HG03520 (cell line): ENCODE data around the gene ADGRL3.
"Not testable (repeated sequence)": the region's sequence is repeated elsewhere in the genome, so short reads cannot be mapped to it uniquely, and the experiment has no call there.

Experiments used
- ATAC-seq: cut with Tn5 transposase; IDR thresholded peaks from one replicate; pipeline ENCODE4 v1.9.1; 2021; ENCODE audit warnings: mild to moderate bottlenecking, moderate library complexity; ENCODE audit not compliant: unreplicated experiment

ADGRL3 gene

DNA sequence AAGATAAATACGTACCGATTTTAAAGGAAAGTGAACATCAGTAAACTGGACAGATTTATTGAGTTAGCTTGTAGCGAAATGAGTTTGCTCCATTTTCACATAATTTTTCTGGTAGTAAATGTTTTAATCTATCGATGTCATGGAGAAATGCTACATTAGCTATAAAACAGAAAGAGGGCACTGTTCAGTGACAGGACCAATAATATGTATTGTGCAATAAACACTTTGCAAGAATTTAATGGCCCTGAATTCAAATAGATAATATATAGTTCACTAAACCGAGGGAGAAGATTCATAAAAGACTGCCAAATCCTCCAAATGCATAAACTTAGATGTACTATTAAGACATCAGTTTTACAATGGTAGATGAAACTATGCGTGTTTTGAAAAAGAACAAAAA lies 516.3 kb downstream of the ADGRL3 start:
- ATAC-seq: no peak

DNA sequence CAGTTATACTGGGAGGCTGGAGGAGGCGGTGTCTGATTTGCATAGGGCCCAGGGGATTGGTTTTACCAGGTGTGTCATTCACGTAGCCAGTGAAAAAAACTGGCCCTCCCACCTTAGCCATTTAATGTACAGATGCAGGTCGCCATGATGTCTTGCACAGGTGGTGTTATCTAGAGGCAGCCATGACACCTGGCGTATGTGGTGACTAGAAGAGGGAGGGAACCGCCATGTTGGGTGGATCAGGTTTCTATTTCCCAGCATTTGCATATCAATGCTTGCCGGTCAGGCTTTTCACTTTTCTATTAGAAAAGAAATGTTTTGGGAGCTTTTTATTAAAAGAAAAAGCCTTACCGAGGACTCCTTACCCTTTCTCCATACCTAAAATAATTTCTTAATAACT lies 523.4 kb downstream of the ADGRL3 start:
- no peak for ATAC-seq

DNA sequence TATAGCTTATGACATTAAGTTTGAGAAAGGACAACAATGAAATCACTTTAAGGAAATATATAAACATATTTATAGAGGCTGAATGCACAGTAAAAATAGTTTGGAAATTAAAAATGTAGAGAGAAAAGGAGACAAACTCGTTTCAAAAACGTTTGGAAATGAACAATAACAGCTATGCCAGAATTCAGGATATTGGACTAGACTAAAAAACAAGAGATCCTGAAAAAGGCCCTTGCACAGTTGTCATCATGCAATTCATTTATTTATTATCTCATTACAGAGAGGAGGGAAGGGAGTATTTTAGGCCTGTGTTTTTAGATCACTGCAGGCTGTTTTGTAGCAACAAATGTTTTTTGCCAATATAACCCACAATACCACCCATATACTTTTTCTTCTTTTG lies 527.2 kb downstream of the ADGRL3 start:
- ATAC-seq: no peak

DNA sequence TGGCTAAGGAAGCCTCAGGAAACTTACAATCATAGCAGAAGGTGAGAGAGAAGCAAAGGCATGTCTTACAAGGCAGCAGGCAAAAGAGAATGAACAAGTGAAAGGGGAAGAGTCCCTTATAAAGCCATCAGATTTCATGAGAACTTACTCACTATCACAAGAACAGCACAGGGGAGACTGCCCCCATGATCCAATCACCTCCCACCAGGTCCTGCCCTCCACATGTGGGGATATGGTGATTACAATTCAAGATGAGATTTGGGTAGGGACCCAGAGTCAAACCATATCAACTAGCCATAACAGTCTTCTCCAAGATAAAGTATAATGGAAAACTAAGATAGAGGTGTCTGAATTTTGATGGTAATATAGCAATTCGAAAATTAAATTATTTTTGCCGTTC lies 534.3 kb downstream of the ADGRL3 start:
- no peak for ATAC-seq

DNA sequence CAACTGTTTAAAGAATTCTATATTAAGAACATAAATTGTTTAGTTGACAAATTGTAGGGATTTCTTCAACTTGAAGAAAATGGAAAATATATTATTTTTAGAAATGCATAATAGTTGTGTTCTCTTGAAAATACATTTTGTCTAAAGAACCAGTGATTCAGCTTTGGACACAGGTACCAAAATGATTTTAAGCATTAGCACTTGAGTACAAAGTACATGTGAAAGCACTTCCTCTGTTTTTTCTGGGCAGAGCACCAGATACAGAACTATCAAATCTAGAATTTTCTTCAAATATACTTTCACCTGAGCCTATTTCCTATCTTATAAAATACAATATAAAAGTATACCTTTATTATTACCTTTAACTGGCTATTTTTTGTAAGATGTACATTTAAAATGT lies 539.8 kb downstream of the ADGRL3 start:
- ATAC-seq: no peak

DNA sequence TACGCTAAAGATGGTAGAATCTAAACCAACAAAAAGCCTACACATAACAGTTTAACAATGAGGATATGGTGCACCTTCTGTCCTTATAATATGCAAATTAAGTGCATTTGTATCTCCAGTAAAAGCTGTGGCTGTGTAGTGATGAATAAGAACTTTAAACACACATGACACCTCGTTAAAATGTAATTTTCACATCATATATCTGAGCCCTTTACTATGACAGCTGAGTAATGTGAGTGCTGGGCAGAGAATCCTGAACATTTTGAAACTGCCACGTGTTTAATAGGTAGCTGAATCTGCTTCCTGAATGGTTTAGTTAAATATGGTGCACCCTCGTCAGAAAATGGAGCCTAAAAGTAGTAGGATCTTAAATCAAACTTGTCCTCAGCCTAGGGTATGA lies 540.8 kb downstream of the ADGRL3 start:
- ATAC-seq: no peak

DNA sequence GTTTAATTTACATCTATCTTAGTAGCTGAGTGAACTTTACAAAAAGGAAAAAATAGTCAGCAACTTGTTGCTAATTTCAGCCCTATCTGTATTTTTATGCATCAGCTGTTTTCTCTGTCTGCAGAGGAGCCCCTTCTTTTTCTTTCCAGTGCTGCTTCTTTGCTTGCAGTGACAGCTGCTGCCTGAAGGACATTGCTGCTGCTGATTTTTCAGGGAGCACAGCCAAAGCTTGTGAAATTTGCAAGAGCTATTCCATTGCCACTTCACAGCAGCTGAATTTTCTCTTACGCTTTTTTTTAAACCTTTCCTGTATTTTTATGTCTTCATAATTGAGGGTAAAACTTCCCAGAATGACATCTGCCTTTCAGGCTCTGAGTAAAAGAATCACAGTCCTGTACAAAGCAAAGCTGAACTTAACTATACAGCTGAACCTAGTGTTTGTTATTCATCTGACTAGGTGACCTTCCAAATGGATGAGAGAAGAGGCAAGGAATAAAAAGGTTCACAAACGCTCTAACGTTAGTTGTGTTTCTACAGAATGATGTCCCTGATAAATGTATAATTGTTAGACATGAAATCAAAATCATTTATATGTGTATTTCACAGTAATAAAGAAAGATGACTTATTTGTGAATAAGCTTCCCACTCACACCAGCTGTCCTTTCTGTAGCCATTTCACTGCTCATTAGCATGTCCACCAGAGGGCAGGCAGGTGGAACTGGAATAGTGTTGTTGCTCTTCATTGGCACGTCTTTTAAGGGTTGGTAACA lies 541.4 kb downstream of the ADGRL3 start:
- ATAC-seq: no peak

DNA sequence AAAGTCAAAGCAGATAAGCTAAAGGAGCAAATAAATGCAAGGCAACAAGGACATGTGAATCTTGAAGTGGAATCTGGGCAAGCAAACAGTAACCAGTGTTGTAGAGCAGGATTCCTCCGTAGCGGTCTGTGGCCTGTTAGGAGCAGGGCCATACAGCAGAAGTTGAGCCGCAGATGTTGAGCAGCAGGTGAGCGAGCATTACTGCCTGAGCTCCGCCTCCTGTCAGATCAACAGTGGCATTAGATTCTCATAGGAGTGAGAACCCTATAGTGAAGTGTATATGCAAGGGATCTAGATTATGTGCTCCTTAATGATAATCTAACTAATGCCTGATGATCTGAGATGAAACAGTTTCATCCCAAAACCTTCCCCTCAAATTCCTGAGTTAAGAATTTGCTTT lies 550.7 kb downstream of the ADGRL3 start:
- ATAC-seq: no peak

DNA sequence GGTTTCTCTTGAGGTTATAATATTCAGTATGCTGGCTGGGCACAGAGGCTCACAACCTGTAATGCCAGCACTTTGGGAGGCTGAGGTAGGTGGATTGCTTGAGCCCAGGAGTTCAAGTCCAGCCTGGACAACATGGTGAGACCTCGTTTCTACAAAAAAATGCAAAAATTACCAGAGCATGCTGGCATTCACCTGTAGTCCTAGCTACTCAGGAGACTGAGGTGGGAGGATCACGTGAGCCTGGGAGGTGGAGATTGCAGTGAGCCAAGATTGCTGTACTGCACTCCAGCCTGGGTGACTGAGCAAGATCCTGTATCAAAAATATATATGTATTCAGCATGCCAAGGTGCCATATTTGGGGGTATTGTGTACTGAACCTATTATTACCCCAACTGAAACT lies 552.5 kb downstream of the ADGRL3 start:
- no peak for ATAC-seq

DNA sequence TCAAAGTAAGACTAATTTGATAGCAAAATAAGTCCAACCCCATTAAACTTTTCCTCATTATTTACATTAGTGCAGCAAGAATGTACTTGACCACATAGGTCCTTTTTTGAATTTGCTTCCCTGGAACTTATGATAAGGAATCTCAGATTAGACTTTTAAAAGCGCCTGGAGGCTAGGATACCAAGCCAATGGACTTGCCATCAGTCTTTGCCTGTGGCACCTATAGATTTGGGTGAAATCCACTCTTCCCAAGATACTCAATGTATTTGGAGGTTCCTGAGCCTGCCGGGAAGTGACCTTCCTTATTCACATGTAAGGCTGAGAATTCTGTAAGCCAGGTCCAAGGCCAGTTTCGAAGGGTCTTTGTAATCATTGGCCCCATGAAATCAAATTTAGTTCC lies 553.6 kb downstream of the ADGRL3 start:
- no peak for ATAC-seq

DNA sequence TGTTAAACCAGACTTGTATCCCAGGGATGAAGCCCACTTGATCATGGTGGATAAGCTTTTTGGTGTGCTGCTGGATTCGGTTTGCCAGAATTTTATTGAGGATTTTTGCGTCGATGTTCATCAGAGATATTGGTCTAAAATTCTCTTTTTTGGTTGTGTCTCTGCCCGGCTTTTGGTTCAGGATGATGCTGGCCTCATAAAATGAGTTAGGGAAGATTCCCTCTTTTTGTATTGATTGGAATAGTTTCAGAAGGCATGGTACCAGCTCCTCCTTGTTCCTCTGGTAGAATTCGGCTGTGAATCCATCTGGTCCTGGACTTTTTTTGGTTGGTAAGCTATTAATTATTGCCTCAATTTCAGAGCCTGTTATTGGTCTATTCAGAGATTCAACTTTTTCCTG lies 556.8 kb downstream of the ADGRL3 start:
- ATAC-seq: not testable (repeated sequence)

DNA sequence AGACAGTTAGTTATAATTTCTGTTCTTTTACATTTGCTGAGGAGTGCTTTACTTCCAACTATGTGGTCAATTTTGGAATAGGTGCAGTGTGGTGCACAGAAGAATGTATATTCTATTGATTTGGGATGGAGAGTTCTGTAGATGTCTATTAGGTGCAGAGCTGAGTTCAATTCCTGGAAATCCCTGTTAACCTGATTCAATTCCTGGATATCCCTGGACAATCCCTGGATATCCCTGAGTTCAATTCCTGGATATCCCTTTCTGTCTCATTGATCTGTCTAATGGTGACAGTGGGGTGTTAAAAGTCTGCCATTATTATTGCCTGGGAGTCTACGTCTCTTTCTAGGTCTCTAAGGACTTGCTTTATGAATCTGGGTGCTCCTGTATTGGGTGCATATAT lies 557.9 kb downstream of the ADGRL3 start:
- ATAC-seq: not testable (repeated sequence)

DNA sequence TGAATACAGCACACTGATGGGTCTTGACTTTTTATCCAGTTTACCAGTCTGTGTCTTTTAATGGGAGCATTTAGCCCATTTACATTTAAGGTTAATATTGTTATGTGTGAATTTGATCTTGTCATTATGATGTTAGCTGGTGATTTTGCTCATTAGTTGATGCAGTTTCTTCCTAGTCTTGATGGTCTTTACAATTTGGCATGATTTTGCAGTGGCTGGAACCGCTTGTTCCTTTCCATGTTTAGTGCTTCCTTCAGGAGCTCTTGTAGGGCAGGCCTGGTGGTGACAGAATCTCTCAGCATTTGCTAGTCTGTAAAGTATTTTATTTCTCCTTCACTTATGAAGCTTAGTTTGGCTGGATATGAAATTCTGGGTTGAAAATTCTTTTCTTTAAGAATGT lies 558.5 kb downstream of the ADGRL3 start:
- ATAC-seq: not testable (repeated sequence)

DNA sequence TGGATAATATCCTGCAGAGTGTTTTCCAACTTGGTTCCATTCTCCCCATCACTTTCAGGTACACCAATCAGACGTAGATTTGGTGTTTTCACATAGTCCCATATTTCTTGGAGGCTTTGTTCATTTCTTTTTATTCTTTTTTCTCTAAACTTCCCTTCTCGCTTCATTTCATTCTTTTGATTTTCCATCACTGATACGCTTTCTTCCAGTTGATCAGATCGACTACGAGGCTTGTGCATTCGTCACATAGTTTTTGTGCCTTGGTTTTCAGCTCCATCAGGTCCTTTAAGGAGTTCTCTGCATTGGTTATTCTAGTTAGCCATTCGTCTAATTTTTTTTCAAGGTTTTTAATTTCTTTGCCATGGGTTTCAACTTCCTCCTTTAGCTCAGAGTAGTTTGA lies 559.1 kb downstream of the ADGRL3 start:
- not testable (repeated sequence) for ATAC-seq

DNA sequence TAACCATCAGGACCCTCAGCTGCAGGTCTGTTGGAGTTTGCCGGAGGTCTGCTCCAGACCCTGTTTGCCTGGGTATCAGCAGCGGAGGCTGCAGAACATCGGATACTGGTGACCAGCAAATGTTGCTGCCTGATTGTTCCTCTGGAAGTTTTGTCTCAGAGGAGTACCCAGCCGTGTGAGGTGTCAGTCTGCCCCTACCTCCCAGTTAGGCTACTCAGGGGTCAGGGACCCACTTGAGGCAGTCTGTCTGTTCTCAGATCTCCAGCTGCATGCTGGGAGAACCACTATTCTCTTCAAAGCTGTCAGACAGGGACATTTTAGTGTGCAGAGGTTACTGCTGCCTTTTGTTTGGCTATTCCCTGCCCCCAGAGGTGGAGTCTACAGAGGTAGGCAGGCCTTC lies 559.8 kb downstream of the ADGRL3 start:
- not testable (repeated sequence) for ATAC-seq

DNA sequence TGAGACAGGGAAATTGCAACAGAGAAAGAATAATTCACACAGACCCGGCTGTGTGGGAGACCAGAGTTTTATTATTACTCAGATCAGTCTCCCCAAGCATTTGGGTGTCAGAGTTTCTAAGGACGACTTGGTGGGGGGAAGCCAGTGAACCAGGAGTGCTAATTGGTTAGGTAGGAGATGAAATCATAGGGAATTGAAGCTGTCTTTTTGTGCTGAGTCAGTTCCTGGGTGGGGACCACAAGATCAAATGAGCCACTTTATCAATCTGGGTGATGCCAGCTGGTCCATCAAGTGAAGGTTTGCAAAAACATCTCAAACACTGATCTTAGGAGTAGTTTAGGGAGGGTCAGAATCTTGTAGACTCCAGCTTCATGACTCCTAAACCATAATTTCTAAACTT lies 560.7 kb downstream of the ADGRL3 start:
- no peak for ATAC-seq

DNA sequence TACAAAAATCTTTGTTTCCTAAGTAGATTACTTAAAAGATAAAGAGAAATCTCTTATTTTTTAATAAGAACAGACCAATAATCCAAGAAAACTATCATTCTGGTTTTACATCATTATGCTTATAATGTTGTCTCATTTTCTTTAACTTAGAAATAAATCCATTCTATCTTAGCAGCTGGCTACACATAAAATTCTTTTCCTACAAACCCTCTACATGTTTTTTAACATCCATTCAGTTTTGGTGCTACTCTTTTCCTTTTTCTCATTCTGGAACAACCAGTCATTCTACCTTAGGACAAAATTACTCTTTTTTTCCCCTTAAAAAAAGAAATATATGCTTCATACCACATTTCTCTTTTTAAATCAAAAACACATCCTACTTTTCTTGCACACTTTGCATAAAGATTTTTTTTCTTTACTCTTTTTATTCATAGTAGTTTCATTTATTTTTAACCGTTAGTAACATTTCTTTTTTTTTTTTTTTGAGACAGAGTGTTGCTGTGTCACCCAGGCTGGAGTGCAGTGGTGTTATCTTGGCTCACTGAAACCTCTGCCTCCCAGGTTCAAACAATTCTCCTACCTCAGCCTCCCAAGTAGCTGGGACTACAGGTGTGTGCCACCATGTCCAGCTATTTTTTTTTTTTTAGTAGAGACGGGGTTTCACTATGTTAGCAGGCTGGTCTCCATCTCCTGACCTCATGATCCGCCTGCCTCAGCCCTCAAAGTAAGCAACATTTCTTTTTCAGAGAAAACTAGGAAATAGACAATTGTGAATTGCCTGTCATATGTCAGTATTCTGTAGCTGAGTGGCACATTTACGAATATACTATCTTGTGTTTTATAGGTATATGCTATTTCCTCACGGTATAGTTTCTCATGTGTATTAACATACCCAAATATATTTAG lies 562.8 kb downstream of the ADGRL3 start:
- ATAC-seq: no peak

DNA sequence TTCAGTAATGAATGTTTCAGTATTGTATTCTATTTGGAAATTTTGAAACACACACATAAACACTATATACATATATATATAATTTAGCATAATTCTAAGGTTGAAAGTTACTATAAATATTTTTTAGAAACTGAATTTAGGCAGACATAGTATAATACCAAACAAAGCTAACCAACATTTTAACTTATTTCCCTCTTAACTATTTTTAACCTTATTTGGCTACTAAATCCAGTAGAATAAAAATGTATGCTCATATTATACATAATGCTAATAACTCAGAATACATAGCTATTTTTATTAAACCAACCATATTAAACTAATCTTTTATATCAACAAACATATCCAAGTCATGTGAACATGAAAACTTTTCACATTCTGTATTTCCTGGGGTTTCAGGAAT lies 563.6 kb downstream of the ADGRL3 start:
- no peak for ATAC-seq

DNA sequence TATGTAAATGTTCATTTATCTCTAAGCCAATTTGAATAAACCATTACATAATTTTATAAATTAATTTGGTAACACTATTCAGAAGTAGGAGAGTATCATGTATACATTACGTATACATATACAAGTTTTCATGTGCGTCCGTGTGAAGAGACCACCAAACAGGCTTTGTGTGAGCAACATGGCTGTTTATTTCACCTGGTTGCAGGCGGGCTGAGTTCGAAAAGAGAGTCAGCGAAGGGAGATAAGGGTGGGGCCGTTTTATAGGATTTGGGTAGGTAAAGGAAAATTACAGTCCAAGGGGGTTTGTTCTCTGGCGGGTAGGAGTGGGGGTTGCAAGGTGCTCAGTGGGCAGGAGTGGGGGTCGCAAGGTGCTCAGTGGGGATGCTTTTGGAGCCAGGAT lies 564.0 kb downstream of the ADGRL3 start:
- ATAC-seq: not testable (repeated sequence)

DNA sequence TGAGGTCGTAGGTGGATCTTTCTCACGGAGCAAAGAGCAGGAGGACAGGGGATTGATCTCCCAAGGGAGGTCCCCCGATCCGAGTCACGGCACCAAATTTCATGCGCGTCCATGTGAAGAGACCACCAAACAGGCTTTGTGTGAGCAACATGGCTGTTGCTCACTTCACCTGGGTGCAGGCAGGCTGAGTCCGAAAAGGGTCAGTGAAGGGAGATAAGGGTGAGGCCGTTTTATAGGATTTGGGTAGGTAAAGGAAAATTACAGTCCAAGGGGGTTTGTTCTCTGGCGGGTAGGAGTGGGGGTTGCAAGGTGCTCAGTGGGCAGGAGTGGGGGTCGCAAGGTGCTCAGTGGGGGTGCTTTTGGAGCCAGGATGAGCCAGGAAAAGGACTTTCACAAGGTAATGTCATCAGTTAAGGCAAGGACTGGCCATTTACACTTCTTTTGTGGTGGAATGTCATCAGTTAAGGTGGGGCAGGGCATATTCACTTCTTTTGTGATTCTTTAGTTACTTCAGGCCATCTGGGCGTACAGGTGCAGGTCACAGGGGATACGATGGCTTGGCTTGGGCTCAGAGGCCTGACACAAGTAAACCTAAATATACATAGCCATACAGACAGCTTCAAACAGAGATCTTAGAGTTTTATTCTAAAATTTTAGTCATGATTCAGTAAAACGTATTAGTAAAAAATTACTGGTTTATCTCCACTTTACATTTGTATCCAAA lies 569.5 kb downstream of the ADGRL3 start:
- not testable (repeated sequence) for ATAC-seq

DNA sequence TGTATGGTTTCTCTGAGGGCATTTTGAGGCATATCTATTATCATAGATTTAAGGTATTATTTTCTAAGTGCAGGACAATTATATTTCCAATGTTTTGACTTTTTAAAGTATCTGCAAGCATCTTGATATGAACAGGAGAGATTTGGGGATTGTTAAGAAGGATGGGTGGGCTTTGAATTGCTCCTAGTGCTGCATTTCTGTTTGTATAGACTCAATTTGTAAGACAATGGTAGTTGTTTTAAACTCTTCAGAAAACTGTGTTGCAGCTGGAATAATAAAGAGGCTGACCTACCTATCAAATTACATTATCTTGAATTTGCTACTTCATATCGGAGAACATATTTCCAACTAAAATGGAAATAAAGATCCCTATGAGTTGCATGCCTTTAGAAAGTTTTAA lies 570.3 kb downstream of the ADGRL3 start:
- ATAC-seq: no peak
